Esophagus muscularis mucosa (tissue), 3 donors: ENCODE results near the gene CNP.

Source experiments
- POLR2A ChIP-seq: fragments of 450-650 bp; IDR thresholded peaks from one replicate; pipeline ENCODE4 v1.6.1; 2017; ENCODE audit warnings: antibody characterized with exemption, moderate library complexity, mild to moderate bottlenecking, low read depth
- POLR2AphosphoS5 ChIP-seq, 2 donors: sonication (generic); formaldehyde crosslinking; IDR thresholded peaks; one replicate each; pipeline ENCODE4 v1.6.1; 2017; ENCODE audit warnings: antibody characterized with exemption in 2 of 2
- TF ChIP-seq, protein P1 (sequence below), 3 experiments: fragments of 200-600 bp in 2 of 3; fragments of 450-650 bp in 1 of 3; sonication (generic) in 2 of 3; IDR thresholded peaks; one replicate each; pipeline ENCODE4 v1.5.1; 2017 to 2019; ENCODE audit warnings: antibody characterized with exemption in 3 of 3, mild to moderate bottlenecking in 2 of 3, moderate library complexity in 1 of 3

DNA sequence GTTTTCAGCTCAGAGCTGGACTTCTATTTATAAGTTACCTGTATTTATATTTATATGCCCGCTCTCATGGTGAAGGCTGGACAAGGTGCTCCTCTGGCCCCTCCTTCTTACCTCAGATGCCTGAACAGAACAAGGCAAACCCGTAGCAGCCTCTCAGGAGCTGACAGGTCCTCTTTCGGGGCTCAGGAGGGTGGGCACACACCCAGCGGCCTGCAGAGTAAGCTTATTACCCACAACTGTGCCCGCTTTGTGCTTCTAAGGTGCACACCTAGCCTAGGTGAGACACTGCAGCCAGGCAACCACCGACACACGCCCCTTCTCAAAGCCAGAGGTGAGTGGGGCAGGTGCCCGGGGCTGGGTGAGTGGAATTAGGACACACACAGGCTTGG, 58.6 kb downstream of the CNP start:
- TF ChIP-seq, protein P1, sequence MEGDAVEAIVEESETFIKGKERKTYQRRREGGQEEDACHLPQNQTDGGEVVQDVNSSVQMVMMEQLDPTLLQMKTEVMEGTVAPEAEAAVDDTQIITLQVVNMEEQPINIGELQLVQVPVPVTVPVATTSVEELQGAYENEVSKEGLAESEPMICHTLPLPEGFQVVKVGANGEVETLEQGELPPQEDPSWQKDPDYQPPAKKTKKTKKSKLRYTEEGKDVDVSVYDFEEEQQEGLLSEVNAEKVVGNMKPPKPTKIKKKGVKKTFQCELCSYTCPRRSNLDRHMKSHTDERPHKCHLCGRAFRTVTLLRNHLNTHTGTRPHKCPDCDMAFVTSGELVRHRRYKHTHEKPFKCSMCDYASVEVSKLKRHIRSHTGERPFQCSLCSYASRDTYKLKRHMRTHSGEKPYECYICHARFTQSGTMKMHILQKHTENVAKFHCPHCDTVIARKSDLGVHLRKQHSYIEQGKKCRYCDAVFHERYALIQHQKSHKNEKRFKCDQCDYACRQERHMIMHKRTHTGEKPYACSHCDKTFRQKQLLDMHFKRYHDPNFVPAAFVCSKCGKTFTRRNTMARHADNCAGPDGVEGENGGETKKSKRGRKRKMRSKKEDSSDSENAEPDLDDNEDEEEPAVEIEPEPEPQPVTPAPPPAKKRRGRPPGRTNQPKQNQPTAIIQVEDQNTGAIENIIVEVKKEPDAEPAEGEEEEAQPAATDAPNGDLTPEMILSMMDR (IDR thresholded peaks at IDR 0.05): no peak
- TF ChIP-seq POLR2A (no peak), POLR2AphosphoS5 (IDR thresholded peaks at IDR 0.05) (no peak)
